HEK293 (cell line): ENCODE results near the gene MNX1.

ENCODE experiments used
- EGR2 ChIP-seq: fragments of 450-650 bp; formaldehyde crosslinking; IDR thresholded peaks from 2 replicates; pipeline ENCODE4 v1.5.1; 2016; ENCODE audit warnings: low read depth, missing biosample characterization, missing genetic modification characterization
- FEZF1 ChIP-seq: fragments of 450-650 bp; formaldehyde crosslinking; IDR thresholded peaks from 2 replicates; pipeline ENCODE4 v1.5.1; 2016; ENCODE audit warnings: missing biosample characterization, missing genetic modification characterization
- GLIS1 ChIP-seq: fragments of 450-650 bp; formaldehyde crosslinking; IDR thresholded peaks from 2 replicates; pipeline ENCODE4 v1.5.1; 2016; ENCODE audit warnings: missing biosample characterization, missing genetic modification characterization
- GLIS2 ChIP-seq: fragments of 450-650 bp; formaldehyde crosslinking; IDR thresholded peaks from 2 replicates; pipeline ENCODE4 v1.5.1; 2016; ENCODE audit warnings: missing biosample characterization, missing genetic modification characterization
- IKZF3 ChIP-seq: fragments of 450-650 bp; IDR thresholded peaks from 2 replicates; pipeline ENCODE4 v1.5.0; 2018; ENCODE audit warnings: missing biosample characterization, mild to moderate bottlenecking, missing genetic modification characterization, moderate library complexity
- PRDM10 ChIP-seq: fragments of 450-650 bp; formaldehyde crosslinking; IDR thresholded peaks from 2 replicates; pipeline ENCODE4 v1.5.1; 2016; ENCODE audit warnings: missing biosample characterization, missing genetic modification characterization
- PRDM6 ChIP-seq: fragments of 450-650 bp; formaldehyde crosslinking; IDR thresholded peaks from 2 replicates; pipeline ENCODE4 v1.5.1; 2017; ENCODE audit warnings: missing biosample characterization, missing genetic modification characterization
- TCF7L2 ChIP-seq: IDR thresholded peaks from 2 replicates; pipeline ENCODE4 v1.6.1; 2011; ENCODE audit warnings: low read depth, mild to moderate bottlenecking, inconsistent platforms, low read length, moderate library complexity, borderline replicate concordance
- ZBTB1 ChIP-seq: fragments of 450-650 bp; formaldehyde crosslinking; IDR thresholded peaks from 2 replicates; pipeline ENCODE4 v1.5.1; 2016; ENCODE audit warnings: missing biosample characterization, missing genetic modification characterization
- ZBTB21 ChIP-seq: fragments of 450-650 bp; formaldehyde crosslinking; IDR thresholded peaks from 2 replicates; pipeline ENCODE4 v1.5.1; 2017; ENCODE audit warnings: missing biosample characterization, missing genetic modification characterization
- ZBTB44 ChIP-seq: fragments of 450-650 bp; IDR thresholded peaks from 2 replicates; pipeline ENCODE4 v1.5.1; 2018; ENCODE audit warnings: missing biosample characterization, mild to moderate bottlenecking, missing genetic modification characterization
- ZBTB8A ChIP-seq: fragments of 450-650 bp; formaldehyde crosslinking; IDR thresholded peaks from 2 replicates; pipeline ENCODE4 v1.5.1; 2016; ENCODE audit warnings: missing biosample characterization, missing genetic modification characterization
- ZIC2 ChIP-seq: fragments of 450-650 bp; formaldehyde crosslinking; IDR thresholded peaks from 2 replicates; pipeline ENCODE4 v1.5.1; 2016; ENCODE audit warnings: missing biosample characterization, missing genetic modification characterization
- ZNF324 ChIP-seq: fragments of 450-650 bp; formaldehyde crosslinking; IDR thresholded peaks from 2 replicates; pipeline ENCODE4 v1.5.1; 2016; ENCODE audit warnings: missing biosample characterization, missing genetic modification characterization
- ZNF48 ChIP-seq: fragments of 450-650 bp; formaldehyde crosslinking; IDR thresholded peaks from 2 replicates; pipeline ENCODE4 v1.5.1; 2016; ENCODE audit warnings: missing biosample characterization, missing genetic modification characterization
- ZNF558 ChIP-seq: fragments of 450-650 bp; formaldehyde crosslinking; IDR thresholded peaks from 2 replicates; pipeline ENCODE4 v1.5.1; 2016; ENCODE audit warnings: missing biosample characterization, missing genetic modification characterization
- ZNF600 ChIP-seq: fragments of 450-650 bp; formaldehyde crosslinking; IDR thresholded peaks from 2 replicates; pipeline ENCODE4 v1.5.1; 2016; ENCODE audit warnings: missing biosample characterization, missing genetic modification characterization
- ZNF621 ChIP-seq: fragments of 450-650 bp; formaldehyde crosslinking; IDR thresholded peaks from 2 replicates; pipeline ENCODE4 v1.5.1; 2017; ENCODE audit warnings: missing biosample characterization, missing genetic modification characterization
- ZNF654 ChIP-seq: fragments of 450-650 bp; formaldehyde crosslinking; IDR thresholded peaks from 2 replicates; pipeline ENCODE4 v1.5.1; 2016; ENCODE audit warnings: low read depth, missing biosample characterization, missing genetic modification characterization
- ZNF658 ChIP-seq: fragments of 450-650 bp; formaldehyde crosslinking; IDR thresholded peaks from 2 replicates; pipeline ENCODE4; 2016; ENCODE audit warnings: missing biosample characterization, missing genetic modification characterization
- ZNF707 ChIP-seq: fragments of 450-650 bp; formaldehyde crosslinking; IDR thresholded peaks from 2 replicates; pipeline ENCODE4 v1.5.1; 2016; ENCODE audit warnings: missing biosample characterization, missing genetic modification characterization
- ZNF768 ChIP-seq: fragments of 450-650 bp; formaldehyde crosslinking; IDR thresholded peaks from 2 replicates; pipeline ENCODE4 v1.5.1; 2018; ENCODE audit warnings: missing biosample characterization, mild to moderate bottlenecking, missing genetic modification characterization
- ZSCAN16 ChIP-seq: fragments of 450-650 bp; formaldehyde crosslinking; IDR thresholded peaks from 2 replicates; pipeline ENCODE4 v1.5.1; 2016; ENCODE audit warnings: missing biosample characterization, missing genetic modification characterization
- ZSCAN23 ChIP-seq: fragments of 450-650 bp; formaldehyde crosslinking; IDR thresholded peaks from 2 replicates; pipeline ENCODE4 v1.5.1; 2016; ENCODE audit warnings: missing biosample characterization, missing genetic modification characterization
- ZSCAN30 ChIP-seq: fragments of 450-650 bp; IDR thresholded peaks from 2 replicates; pipeline ENCODE4 v1.5.1; 2018; ENCODE audit warnings: missing biosample characterization, mild to moderate bottlenecking, missing genetic modification characterization, moderate library complexity
- ZSCAN5A ChIP-seq: fragments of 450-650 bp; formaldehyde crosslinking; IDR thresholded peaks from 2 replicates; pipeline ENCODE4 v1.5.1; 2016; ENCODE audit warnings: missing biosample characterization, missing genetic modification characterization
- TF ChIP-seq, protein P1 (sequence below): fragments of 450-650 bp; formaldehyde crosslinking; IDR thresholded peaks from 2 replicates; pipeline ENCODE4 v1.5.1; 2016; ENCODE audit warnings: missing biosample characterization, missing genetic modification characterization

MNX1 gene

DNA sequence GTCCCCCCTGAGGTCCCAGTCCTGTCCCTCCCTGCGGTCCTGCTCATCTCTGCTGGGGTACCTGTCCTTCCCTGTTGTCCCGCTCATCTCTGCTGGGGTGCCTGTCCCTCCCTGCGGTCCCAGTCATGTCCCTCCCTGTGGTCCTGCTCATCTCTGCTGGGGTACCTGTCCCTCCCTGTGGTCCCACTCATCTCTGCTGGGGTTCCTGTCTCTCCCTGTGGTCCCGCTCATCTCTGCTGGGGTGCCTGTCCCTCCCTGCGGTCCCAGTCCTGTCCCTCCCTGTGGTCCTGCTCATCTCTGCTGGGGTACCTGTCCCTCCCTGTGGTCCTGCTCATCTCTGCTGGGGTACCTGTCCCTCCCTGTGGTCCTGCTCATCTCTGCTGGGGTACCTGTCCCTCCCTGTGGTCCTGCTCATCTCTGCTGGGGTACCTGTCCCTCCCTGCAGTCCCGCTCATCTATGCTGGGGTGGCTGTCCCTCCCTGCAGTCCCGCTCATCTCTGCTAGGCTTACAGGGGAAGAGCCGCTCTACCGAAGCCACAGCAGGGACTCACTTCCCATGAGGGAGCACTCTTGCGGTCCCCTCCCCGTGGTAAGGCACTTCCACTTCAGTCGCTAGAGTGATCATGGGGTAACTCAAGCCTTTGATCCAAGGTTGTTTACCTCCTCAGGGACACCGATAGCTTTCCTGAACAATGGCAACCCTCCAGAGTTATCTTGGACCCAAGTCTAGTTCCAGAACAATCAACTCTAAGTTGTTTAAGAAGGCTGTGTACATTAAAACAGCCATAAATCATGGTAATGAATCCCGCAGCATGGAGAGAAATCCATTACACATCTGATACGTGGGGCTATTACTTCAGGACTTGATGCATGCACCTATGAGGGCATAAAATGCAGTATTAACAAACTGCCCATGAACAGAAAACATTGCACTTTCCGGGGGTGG lies 46.8 kb upstream of the MNX1 start (continued):
- TF ChIP-seq PRDM6, result peak; percentile 74
- peak; percentile 100 for TF ChIP-seq GLIS1 (tag by site-specific recombination)
- no peak for TF ChIP-seq ZNF48
- no peak for TF ChIP-seq ZBTB1
- TF ChIP-seq ZNF621 (tag by site-specific recombination), result no peak
- TF ChIP-seq TCF7L2, result peak; percentile 56; the same call in 1 of the 2 replicates
- TF ChIP-seq ZBTB44, result peak; percentile 95
- 0 out of 2 replicates have a peak, but pooled peaks have one; percentile 15 for TF ChIP-seq PRDM10 (tag by site-specific recombination)
- TF ChIP-seq ZNF600 (tag by site-specific recombination), result peak; percentile 24; the same call in 1 of the 2 replicates
- no peak for TF ChIP-seq EGR2 (tag by site-specific recombination)
- peak; percentile 27; the same call in 1 of the 2 replicates for TF ChIP-seq ZSCAN30 (tag by site-specific recombination)
- no peak for TF ChIP-seq ZSCAN23 (tag by site-specific recombination)
- peak; percentile 50 for TF ChIP-seq ZBTB8A (tag by site-specific recombination)
- no peak for TF ChIP-seq ZNF324 (tag by site-specific recombination)
- no peak for TF ChIP-seq ZNF654
- peak; percentile 86 for TF ChIP-seq ZIC2 (tag by site-specific recombination)
- TF ChIP-seq ZNF768 (tag by site-specific recombination), result no peak
- peak; percentile 31; the same call in 1 of the 2 replicates for TF ChIP-seq FEZF1 (tag by site-specific recombination)
- no peak for TF ChIP-seq ZNF658 (tag by site-specific recombination)
- TF ChIP-seq IKZF3 (tag by site-specific recombination), result no peak
- no peak for TF ChIP-seq ZBTB21
- 0 out of 2 replicates have a peak, but pooled peaks have one; percentile 14 for TF ChIP-seq ZSCAN16
- TF ChIP-seq GLIS2, result peak; percentile 47; the same call in 1 of the 2 replicates
- TF ChIP-seq, protein P1, sequence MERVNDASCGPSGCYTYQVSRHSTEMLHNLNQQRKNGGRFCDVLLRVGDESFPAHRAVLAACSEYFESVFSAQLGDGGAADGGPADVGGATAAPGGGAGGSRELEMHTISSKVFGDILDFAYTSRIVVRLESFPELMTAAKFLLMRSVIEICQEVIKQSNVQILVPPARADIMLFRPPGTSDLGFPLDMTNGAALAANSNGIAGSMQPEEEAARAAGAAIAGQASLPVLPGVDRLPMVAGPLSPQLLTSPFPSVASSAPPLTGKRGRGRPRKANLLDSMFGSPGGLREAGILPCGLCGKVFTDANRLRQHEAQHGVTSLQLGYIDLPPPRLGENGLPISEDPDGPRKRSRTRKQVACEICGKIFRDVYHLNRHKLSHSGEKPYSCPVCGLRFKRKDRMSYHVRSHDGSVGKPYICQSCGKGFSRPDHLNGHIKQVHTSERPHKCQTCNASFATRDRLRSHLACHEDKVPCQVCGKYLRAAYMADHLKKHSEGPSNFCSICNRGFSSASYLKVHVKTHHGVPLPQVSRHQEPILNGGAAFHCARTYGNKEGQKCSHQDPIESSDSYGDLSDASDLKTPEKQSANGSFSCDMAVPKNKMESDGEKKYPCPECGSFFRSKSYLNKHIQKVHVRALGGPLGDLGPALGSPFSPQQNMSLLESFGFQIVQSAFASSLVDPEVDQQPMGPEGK (tag by site-specific recombination), result peak; percentile 10; the same call in 1 of the 2 replicates
- TF ChIP-seq ZNF558, result no peak
- no peak for TF ChIP-seq ZSCAN5A (tag by site-specific recombination)
- no peak for TF ChIP-seq ZNF707 (tag by site-specific recombination)
